ENCODE results near the gene SCYL2.

GRCh38 chr12:100229036-100229635 lies 37.8 kb upstream of the SCYL2 start:
- TF ChIP-seq, protein P1, sequence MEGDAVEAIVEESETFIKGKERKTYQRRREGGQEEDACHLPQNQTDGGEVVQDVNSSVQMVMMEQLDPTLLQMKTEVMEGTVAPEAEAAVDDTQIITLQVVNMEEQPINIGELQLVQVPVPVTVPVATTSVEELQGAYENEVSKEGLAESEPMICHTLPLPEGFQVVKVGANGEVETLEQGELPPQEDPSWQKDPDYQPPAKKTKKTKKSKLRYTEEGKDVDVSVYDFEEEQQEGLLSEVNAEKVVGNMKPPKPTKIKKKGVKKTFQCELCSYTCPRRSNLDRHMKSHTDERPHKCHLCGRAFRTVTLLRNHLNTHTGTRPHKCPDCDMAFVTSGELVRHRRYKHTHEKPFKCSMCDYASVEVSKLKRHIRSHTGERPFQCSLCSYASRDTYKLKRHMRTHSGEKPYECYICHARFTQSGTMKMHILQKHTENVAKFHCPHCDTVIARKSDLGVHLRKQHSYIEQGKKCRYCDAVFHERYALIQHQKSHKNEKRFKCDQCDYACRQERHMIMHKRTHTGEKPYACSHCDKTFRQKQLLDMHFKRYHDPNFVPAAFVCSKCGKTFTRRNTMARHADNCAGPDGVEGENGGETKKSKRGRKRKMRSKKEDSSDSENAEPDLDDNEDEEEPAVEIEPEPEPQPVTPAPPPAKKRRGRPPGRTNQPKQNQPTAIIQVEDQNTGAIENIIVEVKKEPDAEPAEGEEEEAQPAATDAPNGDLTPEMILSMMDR (IDR thresholded peaks at IDR 0.05) = peak in 2 of 7 experiments; percentile 5
- TF ChIP-seq POLR2A (IDR thresholded peaks at IDR 0.05) = no peak

Measured in body of pancreas (tissue), 4 donors.